HepG2 (cell line): Measurements from ENCODE around the gene RPS13. TPM values are rescaled to one million over a fixed set of nuclear protein-coding genes. Genes with fewer than 3 reads are reported as not detected.
A peak's percentile ranks its signal among the peaks of the same experiment; 100 is the strongest.

Experiments
- ARNT ChIP-seq: fragments of 450-650 bp; IDR thresholded peaks from 2 replicates; pipeline ENCODE4 v1.6.1; 2017
- CEBPG ChIP-seq: IDR thresholded peaks from 2 replicates; pipeline ENCODE4 v1.6.1; 2016
- NFIB ChIP-seq: sonication (generic); formaldehyde crosslinking; IDR thresholded peaks from 2 replicates; pipeline ENCODE4 v1.9.0; 2021; ENCODE audit warnings: missing genetic modification reagents, mild to moderate bottlenecking, borderline replicate concordance
- POLR2AphosphoS2 ChIP-seq: IDR thresholded peaks from 2 replicates; pipeline ENCODE4 v1.6.1; 2011; ENCODE audit warnings: low read depth, low read length, improper control_type of control experiment
- SRF ChIP-seq: IDR thresholded peaks from 2 replicates; pipeline ENCODE4 v1.6.1; 2011; ENCODE audit warnings: mild to moderate bottlenecking, low read depth, low read length, moderate library complexity
- THYN1 ChIP-seq: sonication (generic); formaldehyde crosslinking; IDR thresholded peaks from 2 replicates; pipeline ENCODE4 v1.8.1; 2023; ENCODE audit warnings: low read depth, mild to moderate bottlenecking, moderate library complexity, missing genetic modification reagents, borderline replicate concordance
- ZMYM4 ChIP-seq: sonication (generic); formaldehyde crosslinking; IDR thresholded peaks from 2 replicates; pipeline ENCODE4 v1.8.1; 2023; ENCODE audit warnings: mild to moderate bottlenecking, missing genetic modification reagents
- ZNF17 ChIP-seq: sonication (generic); formaldehyde crosslinking; IDR thresholded peaks from 2 replicates; pipeline ENCODE4 v1.5.0; 2020; ENCODE audit warnings: mild to moderate bottlenecking, missing genetic modification reagents
- ZNF225 ChIP-seq: sonication (generic); formaldehyde crosslinking; IDR thresholded peaks from 2 replicates; pipeline ENCODE4 v1.4.0; 2020; ENCODE audit warnings: mild to moderate bottlenecking, missing genetic modification reagents
- ZNF232 ChIP-seq: sonication (generic); formaldehyde crosslinking; IDR thresholded peaks from 2 replicates; pipeline ENCODE4 v1.4.0; 2020; ENCODE audit warnings: missing genetic modification reagents, borderline replicate concordance
- ZNF251 ChIP-seq: sonication (generic); formaldehyde crosslinking; IDR thresholded peaks from 2 replicates; pipeline ENCODE4 v1.9.0; 2021; ENCODE audit warnings: mild to moderate bottlenecking, missing genetic modification reagents
- ZNF720 ChIP-seq: sonication (generic); formaldehyde crosslinking; IDR thresholded peaks from 2 replicates; pipeline ENCODE4 v1.4.0; 2020; ENCODE audit warnings: missing genetic modification reagents
- ZNF883 ChIP-seq: sonication (generic); formaldehyde crosslinking; IDR thresholded peaks from 2 replicates; pipeline ENCODE4 v1.5.1; 2020; ENCODE audit warnings: mild to moderate bottlenecking, missing genetic modification reagents; ENCODE audit errors: not compliant biosample characterization
- polyA plus RNA-seq, 8 experiments: library from polyadenylated mRNA; depleted of rRNA in 3 of 8; stranded (reverse) in 7 of 8; unstranded in 1 of 8; fragments of >200 nt; fragmentation: Illumina TruSeq in 4 of 8; extraction: Trizol in 4 of 8; gene quantifications; 2 replicates each; pipeline versions ENCODE4 v1.2.1 to v1.2.3, GENCODE V29; 2011 to 2016; ENCODE audit warnings: low read depth in 4 of 8, missing spikeins in 1 of 8, mixed read lengths in 1 of 8; ENCODE audit not compliant: insufficient read depth in 1 of 8
- total RNA-seq, 5 experiments: library from RNA; depleted of rRNA; stranded (reverse); fragments of >200 nt; fragmentation: Illumina TruSeq; extraction: Trizol; gene quantifications; 2 replicates each; pipeline ENCODE4 v1.2.3, GENCODE V29; 2016; ENCODE audit warnings: low read depth in 1 of 5
- TF ChIP-seq, protein P1 (sequence below): sonication (generic); formaldehyde crosslinking; IDR thresholded peaks from 2 replicates; pipeline ENCODE4 v1.5.1; 2020; ENCODE audit warnings: missing genetic modification reagents, mild to moderate bottlenecking, borderline replicate concordance
- TF ChIP-seq, protein P2 (sequence below): sonication (generic); formaldehyde crosslinking; IDR thresholded peaks from 2 replicates; pipeline ENCODE4 v1.5.0; 2020; ENCODE audit warnings: mild to moderate bottlenecking, missing genetic modification reagents, borderline replicate concordance
- TF ChIP-seq, protein P3 (sequence below): fragments of 450-650 bp; IDR thresholded peaks from 2 replicates; pipeline ENCODE4 v1.6.1; 2017; ENCODE audit warnings: mild to moderate bottlenecking
- TF ChIP-seq, protein P4 (sequence below): sonication (generic); formaldehyde crosslinking; IDR thresholded peaks from 2 replicates; pipeline ENCODE4 v1.5.0; 2020; ENCODE audit warnings: missing genetic modification reagents
- TF ChIP-seq, protein P5 (sequence below): IDR thresholded peaks from 2 replicates; pipeline ENCODE4 v1.6.1; 2016; ENCODE audit warnings: missing biosample characterization, missing genetic modification reagents, low read depth

The RPS13 gene
- total and polyA plus RNA-seq, 2 of the 13 experiments (the other 11 are each of a cell fraction or from before 2014, with no cell fraction given), result 1,542 to 2,245 TPM

DNA sequence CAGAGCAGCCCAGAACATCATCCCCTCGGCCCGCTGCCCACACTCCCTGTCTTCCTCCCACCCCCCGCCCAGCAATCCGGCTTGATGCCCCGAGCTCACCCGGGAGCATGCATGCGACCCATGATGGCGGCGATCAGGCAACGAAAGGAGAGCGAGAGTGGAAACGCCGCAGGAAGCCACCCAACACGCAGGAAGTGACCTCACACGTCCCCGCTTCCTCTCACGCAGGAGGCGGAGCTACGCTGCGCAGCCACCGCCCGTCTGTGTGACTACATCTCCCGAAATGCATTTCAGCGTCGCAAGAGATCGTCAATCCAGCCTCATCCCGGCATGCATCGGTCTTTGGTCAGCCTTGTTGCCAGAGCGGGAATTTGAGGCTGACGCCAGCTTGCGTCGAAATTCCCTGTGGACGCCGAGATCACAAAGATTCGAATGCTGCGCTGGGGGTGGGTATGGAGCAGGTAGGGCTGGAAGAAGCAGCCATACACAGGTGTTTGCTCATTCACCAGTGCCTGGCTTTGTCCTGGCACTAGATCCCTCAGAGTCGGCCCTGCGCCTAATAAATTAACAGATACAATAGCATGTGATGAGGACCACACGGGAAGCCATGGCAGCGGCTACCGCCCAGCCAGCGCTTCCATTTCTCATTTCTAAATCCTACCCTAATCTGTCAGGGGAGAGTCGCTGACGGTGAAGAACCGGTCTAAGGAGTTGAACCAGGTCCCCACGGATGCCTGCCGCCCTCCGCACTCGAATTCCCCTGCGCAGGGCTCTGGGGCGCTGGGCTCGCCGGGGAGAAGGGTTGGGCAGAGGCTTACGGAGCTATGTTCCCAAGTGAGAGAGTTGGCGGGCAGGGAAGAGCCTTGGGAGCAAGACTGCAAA, at the start of gene RPS13 (continued):
- TF ChIP-seq SRF, result 0 out of 2 replicates have a peak, but pooled peaks have one; percentile 23
- TF ChIP-seq, protein P1, sequence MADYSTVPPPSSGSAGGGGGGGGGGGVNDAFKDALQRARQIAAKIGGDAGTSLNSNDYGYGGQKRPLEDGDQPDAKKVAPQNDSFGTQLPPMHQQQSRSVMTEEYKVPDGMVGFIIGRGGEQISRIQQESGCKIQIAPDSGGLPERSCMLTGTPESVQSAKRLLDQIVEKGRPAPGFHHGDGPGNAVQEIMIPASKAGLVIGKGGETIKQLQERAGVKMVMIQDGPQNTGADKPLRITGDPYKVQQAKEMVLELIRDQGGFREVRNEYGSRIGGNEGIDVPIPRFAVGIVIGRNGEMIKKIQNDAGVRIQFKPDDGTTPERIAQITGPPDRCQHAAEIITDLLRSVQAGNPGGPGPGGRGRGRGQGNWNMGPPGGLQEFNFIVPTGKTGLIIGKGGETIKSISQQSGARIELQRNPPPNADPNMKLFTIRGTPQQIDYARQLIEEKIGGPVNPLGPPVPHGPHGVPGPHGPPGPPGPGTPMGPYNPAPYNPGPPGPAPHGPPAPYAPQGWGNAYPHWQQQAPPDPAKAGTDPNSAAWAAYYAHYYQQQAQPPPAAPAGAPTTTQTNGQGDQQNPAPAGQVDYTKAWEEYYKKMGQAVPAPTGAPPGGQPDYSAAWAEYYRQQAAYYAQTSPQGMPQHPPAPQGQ, result no peak
- peak; percentile 80 for TF ChIP-seq CEBPG (CRISPR knock-in tag)
- no peak for TF ChIP-seq ZNF251 (CRISPR knock-in tag)
- TF ChIP-seq, protein P2, sequence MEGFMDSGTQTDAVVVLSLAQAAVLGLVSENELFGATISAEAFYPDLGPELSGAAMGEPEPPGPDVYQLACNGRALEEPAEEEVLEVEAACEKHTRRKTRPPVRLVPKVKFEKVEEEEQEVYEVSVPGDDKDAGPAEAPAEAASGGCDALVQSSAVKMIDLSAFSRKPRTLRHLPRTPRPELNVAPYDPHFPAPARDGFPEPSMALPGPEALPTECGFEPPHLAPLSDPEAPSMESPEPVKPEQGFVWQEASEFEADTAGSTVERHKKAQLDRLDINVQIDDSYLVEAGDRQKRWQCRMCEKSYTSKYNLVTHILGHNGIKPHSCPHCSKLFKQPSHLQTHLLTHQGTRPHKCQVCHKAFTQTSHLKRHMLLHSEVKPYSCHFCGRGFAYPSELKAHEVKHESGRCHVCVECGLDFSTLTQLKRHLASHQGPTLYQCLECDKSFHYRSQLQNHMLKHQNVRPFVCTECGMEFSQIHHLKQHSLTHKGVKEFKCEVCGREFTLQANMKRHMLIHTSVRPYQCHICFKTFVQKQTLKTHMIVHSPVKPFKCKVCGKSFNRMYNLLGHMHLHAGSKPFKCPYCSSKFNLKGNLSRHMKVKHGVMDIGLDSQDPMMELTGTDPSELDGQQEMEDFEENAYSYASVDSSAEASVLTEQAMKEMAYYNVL (CRISPR knock-in tag), result no peak
- no peak for TF ChIP-seq ZNF720 (CRISPR knock-in tag)
- TF ChIP-seq, protein P3, sequence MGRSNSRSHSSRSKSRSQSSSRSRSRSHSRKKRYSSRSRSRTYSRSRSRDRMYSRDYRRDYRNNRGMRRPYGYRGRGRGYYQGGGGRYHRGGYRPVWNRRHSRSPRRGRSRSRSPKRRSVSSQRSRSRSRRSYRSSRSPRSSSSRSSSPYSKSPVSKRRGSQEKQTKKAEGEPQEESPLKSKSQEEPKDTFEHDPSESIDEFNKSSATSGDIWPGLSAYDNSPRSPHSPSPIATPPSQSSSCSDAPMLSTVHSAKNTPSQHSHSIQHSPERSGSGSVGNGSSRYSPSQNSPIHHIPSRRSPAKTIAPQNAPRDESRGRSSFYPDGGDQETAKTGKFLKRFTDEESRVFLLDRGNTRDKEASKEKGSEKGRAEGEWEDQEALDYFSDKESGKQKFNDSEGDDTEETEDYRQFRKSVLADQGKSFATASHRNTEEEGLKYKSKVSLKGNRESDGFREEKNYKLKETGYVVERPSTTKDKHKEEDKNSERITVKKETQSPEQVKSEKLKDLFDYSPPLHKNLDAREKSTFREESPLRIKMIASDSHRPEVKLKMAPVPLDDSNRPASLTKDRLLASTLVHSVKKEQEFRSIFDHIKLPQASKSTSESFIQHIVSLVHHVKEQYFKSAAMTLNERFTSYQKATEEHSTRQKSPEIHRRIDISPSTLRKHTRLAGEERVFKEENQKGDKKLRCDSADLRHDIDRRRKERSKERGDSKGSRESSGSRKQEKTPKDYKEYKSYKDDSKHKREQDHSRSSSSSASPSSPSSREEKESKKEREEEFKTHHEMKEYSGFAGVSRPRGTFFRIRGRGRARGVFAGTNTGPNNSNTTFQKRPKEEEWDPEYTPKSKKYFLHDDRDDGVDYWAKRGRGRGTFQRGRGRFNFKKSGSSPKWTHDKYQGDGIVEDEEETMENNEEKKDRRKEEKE, result no peak
- TF ChIP-seq, protein P4, sequence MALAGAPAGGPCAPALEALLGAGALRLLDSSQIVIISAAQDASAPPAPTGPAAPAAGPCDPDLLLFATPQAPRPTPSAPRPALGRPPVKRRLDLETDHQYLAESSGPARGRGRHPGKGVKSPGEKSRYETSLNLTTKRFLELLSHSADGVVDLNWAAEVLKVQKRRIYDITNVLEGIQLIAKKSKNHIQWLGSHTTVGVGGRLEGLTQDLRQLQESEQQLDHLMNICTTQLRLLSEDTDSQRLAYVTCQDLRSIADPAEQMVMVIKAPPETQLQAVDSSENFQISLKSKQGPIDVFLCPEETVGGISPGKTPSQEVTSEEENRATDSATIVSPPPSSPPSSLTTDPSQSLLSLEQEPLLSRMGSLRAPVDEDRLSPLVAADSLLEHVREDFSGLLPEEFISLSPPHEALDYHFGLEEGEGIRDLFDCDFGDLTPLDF (CRISPR knock-in tag), result peak; percentile 94
- TF ChIP-seq ZNF225 (CRISPR knock-in tag), result no peak; the same call in 1 of the 2 replicates
- TF ChIP-seq THYN1 (CRISPR knock-in tag), result 0 out of 2 replicates have a peak, but pooled peaks have one; percentile 73
- no peak for TF ChIP-seq ZNF232
- TF ChIP-seq, protein P5, sequence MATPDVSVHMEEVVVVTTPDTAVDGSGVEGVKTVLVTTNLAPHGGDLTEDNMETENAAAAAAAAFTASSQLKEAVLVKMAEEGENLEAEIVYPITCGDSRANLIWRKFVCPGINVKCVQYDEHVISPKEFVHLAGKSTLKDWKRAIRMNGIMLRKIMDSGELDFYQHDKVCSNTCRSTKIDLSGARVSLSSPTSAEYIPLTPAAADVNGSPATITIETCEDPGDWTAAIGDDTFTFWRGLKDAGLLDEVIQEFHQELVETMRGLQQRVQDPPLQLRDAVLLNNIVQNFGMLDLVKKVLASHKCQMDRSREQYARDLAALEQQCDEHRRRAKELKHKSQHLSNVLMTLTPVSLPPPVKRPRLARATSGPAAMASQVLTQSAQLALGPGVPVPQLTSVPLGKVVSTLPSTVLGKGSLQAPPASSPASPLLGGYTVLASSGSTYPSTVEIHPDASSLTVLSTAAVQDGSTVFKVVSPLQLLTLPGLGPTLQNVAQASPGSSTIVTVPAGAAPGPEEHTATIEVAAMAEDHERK (CRISPR knock-in tag), result peak; percentile 99
- no peak for TF ChIP-seq ARNT
- no peak for TF ChIP-seq NFIB
- peak; percentile 45 for TF ChIP-seq ZNF883 (CRISPR knock-in tag)
- TF ChIP-seq ZNF17 (CRISPR knock-in tag), result no peak
- peak; percentile 77; the same call in 1 of the 2 replicates for TF ChIP-seq POLR2AphosphoS2
- peak; percentile 78; the same call in 1 of the 2 replicates for TF ChIP-seq ZMYM4 (CRISPR knock-in tag)
